Parathyroid adenoma (tissue), 2 donors: ENCODE data around the gene CHST15.

Source experiments
- H2AFZ ChIP-seq: fragments of 300-600 bp; sonication (generic); one replicate; pipeline ENCODE4 v1.7.0; 2017; ENCODE audit warnings: antibody characterized with exemption, mild to moderate bottlenecking
- H3K27ac ChIP-seq: fragments of 300-600 bp; sonication (generic); one replicate; pipeline ENCODE4 v1.7.0; 2017
- H3K27me3 ChIP-seq: fragments of 300-600 bp; sonication (generic); one replicate; pipeline ENCODE4 v1.7.0; 2017; ENCODE audit warnings: low read length; ENCODE audit not compliant: control insufficient read depth, insufficient read depth
- H3K36me3 ChIP-seq: fragments of 300-600 bp; sonication (generic); one replicate; pipeline ENCODE4 v1.7.0; 2017; ENCODE audit warnings: low read length; ENCODE audit not compliant: control insufficient read depth, insufficient read depth
- H3K4me1 ChIP-seq: fragments of 300-600 bp; sonication (generic); one replicate; pipeline ENCODE4 v1.7.0; 2017; ENCODE audit warnings: control low read depth
- H3K4me2 ChIP-seq: fragments of 300-600 bp; sonication (generic); one replicate; pipeline ENCODE4 v1.7.0; 2017; ENCODE audit warnings: low read length
- H3K4me3 ChIP-seq: fragments of 300-600 bp; sonication (generic); one replicate; pipeline ENCODE4 v1.7.0; 2017; ENCODE audit warnings: low read depth, low read length
- H3K79me2 ChIP-seq: fragments of 300-600 bp; sonication (generic); one replicate; pipeline ENCODE4 v1.7.0; 2017; ENCODE audit warnings: control low read depth
- H3K9ac ChIP-seq: fragments of 300-600 bp; sonication (generic); one replicate; pipeline ENCODE4 v1.7.0; 2017; ENCODE audit warnings: mild to moderate bottlenecking
- H3K9me3 ChIP-seq: fragments of 300-600 bp; sonication (generic); one replicate; pipeline ENCODE4 v1.7.0; 2017; ENCODE audit warnings: low read length; ENCODE audit not compliant: control insufficient read depth
- TF ChIP-seq, protein P1 (sequence below): fragments of 300-600 bp; sonication (generic); IDR thresholded peaks from one replicate; pipeline ENCODE4 v1.7.0; 2017; ENCODE audit warnings: antibody characterized with exemption, mild to moderate bottlenecking
- donor health status: primary hyperparathyroidism.

Gene CHST15

DNA sequence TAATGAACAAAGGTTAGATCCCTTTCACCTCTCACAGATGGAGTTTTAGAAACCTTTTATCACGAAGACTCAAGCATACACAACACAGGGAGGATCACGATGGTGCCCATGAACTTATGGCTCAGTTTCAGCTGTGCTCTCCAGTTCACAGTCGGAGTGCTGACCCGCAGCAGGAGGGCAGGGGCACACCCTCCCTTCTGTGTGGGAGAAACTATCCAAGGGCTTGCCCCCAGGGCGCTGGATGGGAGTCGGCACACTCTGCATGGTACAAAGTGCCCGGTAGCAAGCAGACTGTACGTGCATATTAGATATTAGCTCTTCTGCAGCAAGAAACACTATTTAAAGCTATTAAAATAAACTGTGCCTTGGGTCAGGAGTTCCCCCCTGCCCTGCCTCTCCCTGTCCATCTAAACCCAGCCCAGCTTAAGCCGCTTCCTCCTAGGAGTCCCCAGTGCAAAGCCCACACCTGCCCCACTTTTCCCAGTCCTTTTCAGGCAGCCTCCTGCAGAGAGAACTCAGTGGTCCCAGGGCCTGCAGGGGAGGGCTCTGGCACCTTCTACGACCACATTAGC, 76.5 kb downstream of the CHST15 start:
- Histone ChIP-seq H3K36me3 (no peaks in the 10 kb centered on the region), H3K27ac (no peak overlapping the region)
- TF ChIP-seq, protein P1, sequence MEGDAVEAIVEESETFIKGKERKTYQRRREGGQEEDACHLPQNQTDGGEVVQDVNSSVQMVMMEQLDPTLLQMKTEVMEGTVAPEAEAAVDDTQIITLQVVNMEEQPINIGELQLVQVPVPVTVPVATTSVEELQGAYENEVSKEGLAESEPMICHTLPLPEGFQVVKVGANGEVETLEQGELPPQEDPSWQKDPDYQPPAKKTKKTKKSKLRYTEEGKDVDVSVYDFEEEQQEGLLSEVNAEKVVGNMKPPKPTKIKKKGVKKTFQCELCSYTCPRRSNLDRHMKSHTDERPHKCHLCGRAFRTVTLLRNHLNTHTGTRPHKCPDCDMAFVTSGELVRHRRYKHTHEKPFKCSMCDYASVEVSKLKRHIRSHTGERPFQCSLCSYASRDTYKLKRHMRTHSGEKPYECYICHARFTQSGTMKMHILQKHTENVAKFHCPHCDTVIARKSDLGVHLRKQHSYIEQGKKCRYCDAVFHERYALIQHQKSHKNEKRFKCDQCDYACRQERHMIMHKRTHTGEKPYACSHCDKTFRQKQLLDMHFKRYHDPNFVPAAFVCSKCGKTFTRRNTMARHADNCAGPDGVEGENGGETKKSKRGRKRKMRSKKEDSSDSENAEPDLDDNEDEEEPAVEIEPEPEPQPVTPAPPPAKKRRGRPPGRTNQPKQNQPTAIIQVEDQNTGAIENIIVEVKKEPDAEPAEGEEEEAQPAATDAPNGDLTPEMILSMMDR, result no peak

DNA sequence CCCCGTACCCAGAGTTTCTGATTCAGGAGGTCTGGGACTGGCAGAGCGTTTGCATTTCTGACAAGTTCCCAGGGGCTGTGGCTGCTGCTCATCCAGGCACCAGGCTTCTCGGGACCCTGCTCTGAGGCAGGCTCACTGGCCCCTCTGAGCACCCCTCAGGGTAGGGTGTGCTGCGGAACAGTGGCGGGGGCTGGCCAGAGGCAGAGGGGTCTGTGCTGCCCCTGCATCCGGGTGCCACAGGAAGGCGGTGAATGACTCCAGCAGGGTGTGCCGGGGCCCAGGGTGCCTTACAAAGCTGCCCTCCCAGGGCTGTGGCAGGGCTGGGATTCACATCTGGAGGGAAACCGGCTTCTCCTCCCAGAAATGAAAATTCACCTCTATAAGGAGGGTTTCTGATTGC, 77.4 kb downstream of the CHST15 start:
- Histone ChIP-seq H3K4me1 (no peaks in the 10 kb centered on the region), H3K4me3 (no peak overlapping the region), H3K79me2 (no peaks in the 10 kb centered on the region), H3K27me3 (no peaks in the 10 kb centered on the region), H3K9ac (no peak overlapping the region), H3K9me3 (no peaks in the 10 kb centered on the region), H2AFZ (no peak overlapping the region), H3K36me3 (no peaks in the 10 kb centered on the region), H3K27ac (no peak overlapping the region), H3K4me2 (no peak overlapping the region)
- TF ChIP-seq, protein P1, result no peak

More for the DNA sequence above, 76.5 kb downstream of the CHST15 start:
- H3K27me3 ChIP-seq, result no peaks in the 10 kb centered on the region
- H3K9me3 ChIP-seq, result no peaks in the 10 kb centered on the region
- H3K9ac ChIP-seq, result no peak overlapping the region
- H3K4me3 ChIP-seq, result no peak overlapping the region
- no peaks in the 10 kb centered on the region for H3K79me2 ChIP-seq
- H3K4me2 ChIP-seq, result no peak overlapping the region
- no peaks in the 10 kb centered on the region for H3K4me1 ChIP-seq
- no peak overlapping the region for H2AFZ ChIP-seq

DNA sequence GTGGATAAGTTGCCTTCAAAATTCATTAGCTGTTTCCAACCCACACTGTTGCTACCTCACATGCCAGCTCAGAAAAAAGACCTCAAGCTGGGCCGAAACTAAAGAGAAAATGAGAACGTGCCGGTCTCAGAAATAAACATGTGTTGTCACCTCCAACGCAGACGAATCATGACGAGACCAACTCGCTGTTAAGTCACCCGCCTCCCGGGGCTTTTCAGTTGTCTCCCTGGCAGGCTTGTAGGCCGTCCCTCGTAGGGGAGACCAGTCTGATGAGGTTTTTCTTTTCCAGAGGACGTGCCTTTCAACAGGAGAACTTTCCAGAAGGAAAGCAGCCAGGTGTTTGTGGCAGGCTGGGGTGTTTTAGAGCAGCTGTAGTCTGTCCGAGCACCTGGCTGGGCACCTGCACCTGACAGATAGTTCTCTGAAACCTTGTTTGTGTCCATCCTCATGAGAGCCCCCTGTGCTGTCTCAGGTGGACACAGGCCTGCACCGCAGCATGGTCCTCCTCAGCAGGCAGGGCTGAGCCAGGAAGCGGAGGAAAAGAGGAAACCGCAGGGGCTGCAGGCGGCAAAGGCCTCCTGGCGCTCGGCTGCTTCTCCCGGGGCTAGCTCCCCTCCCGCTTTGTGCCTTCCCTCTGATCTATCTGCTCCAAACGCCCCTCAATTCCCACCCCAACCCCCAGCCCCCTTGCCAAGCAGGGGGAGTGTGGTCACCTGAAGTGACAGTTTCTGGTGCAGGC, 78.8 kb downstream of the CHST15 start:
- H3K79me2 ChIP-seq, result no peaks in the 10 kb centered on the region
- TF ChIP-seq, protein P1, result no peak
- H3K4me1 ChIP-seq, result no peaks in the 10 kb centered on the region
- no peak overlapping the region for H3K9ac ChIP-seq
- no peaks in the 10 kb centered on the region for H3K27me3 ChIP-seq
- no peak overlapping the region for H2AFZ ChIP-seq
- no peak overlapping the region for H3K4me2 ChIP-seq
- no peak overlapping the region for H3K27ac ChIP-seq
- H3K9me3 ChIP-seq, result no peaks in the 10 kb centered on the region
- no peak overlapping the region for H3K4me3 ChIP-seq
- no peaks in the 10 kb centered on the region for H3K36me3 ChIP-seq

DNA sequence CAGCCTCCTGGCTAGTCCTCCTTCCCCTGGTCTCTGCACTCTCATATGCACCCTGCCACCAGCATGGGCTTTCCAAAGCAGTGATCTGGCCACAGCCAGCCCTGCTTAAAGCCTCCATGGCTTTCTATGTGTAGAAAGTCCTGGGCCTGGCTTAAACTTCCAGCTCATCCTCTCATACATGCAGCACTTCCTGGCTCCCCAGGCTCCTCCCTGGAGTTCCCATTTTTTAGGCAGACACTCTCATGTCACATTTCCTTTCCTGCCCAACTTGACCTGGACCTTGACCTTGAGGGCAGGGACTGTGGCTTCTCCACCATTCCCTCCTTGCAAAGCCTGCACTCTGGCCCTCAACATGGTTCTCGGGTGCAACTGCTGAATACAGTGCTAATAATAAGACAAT, 79.5 kb downstream of the CHST15 start:
- Histone ChIP-seq H3K4me2 (no peak overlapping the region), H3K9me3 (no peaks in the 10 kb centered on the region), H3K4me3 (no peak overlapping the region), H3K9ac (no peak overlapping the region), H3K4me1 (no peaks in the 10 kb centered on the region), H3K27ac (no peak overlapping the region), H2AFZ (no peak overlapping the region), H3K27me3 (no peaks in the 10 kb centered on the region), H3K36me3 (no peaks in the 10 kb centered on the region), H3K79me2 (no peaks in the 10 kb centered on the region)
- TF ChIP-seq, protein P1, result no peak

DNA sequence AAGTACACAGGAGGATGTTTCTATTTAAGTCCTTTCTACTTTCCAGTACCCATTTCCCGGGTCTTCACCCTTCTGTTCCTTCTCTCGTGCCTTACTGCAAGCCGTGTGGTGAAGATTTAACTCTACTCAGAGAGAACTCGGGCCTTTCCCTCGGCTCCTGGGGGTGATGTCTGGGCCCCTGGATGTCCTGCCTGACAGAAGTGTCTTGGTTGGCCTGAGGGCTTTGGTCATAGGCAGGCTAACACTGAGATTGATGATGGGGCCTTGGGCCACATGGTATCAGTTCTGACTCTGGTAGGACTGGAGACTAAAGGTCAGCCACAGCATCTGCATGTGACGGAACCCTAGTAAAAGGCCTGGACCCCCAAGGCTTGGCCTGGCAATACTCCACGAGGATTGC, 80.4 kb downstream of the CHST15 start:
- Histone ChIP-seq H3K36me3 (no peaks in the 10 kb centered on the region), H3K79me2 (no peaks in the 10 kb centered on the region), H3K4me3 (no peak overlapping the region), H3K4me2 (no peak overlapping the region), H3K9me3 (no peaks in the 10 kb centered on the region), H3K27ac (no peak overlapping the region), H3K27me3 (no peaks in the 10 kb centered on the region), H3K4me1 (no peaks in the 10 kb centered on the region), H2AFZ (no peak overlapping the region), H3K9ac (no peak overlapping the region)
- TF ChIP-seq, protein P1, result no peak
